Left cardiac atrium (tissue), 4 donors: ENCODE data around the gene PDSS2. TPM values are rescaled to one million over a fixed set of nuclear protein-coding genes. Genes with fewer than 3 reads are reported as not detected.
A peak's percentile ranks its signal among the peaks of the same experiment; 100 is the strongest.
"Not testable (repeated sequence)": the region's sequence is repeated elsewhere in the genome, so short reads cannot be mapped to it uniquely, and the experiment has no call there.

Source experiments
- ATAC-seq, 2 donors: fragments of 200-7000 bp; cut with Tn5 transposase; one replicate each; pipeline ENCODE4 v1.9.1; 2020; ENCODE audit warnings: mild to moderate bottlenecking in 2 of 2, moderate library complexity in 2 of 2
- DNase-seq: peaks from one replicate; pipeline ENCODE4 v3.0.0-alpha.2; 2020
- intact Hi-C, 2 donors: fragments of 100-400 bp; cut with DNase I; formaldehyde crosslinking; loops; one replicate each; pipeline versions ENCODE4 v1.14.1 to v1.15.1; 2022 to 2023
- total RNA-seq, 2 donors: library from RNA; stranded (reverse); fragmentation: NEBNext Ultra II Directional; extraction: Animal tissue kit (Norgen Biotek cat#: 25700); gene quantifications; one replicate each; pipeline ENCODE4 v1.2.1, GENCODE V29; 2021
- donor health status: DM: no; HTN: yes; CAD: no.
- donor health status: DM: no; HTN: yes; CAD: no; lungs with severe emphysema.
- donor health status: DM: yes; HTN: yes; CAD: no.
- donor health status: Dilated cardiomyopathy.

The PDSS2 gene
- total RNA-seq, 2 donors from 2014 or later = 11.1 to 15.6 TPM

GRCh38 chr6:107156617-107157016, 302.7 kb downstream of the PDSS2 start:
- intact Hi-C loops = no loop called here
- ATAC-seq (no peak), DNase-seq (no peak)

GRCh38 chr6:107154801-107155160, 304.6 kb downstream of the PDSS2 start:
- ATAC-seq (no peak), DNase-seq (no peak)
- intact Hi-C loops = no loop called here

- DNase-seq = no peak
- ATAC-seq = no peak
Measured at GRCh38 chr6:107154131-107154800, 305.1 kb downstream of the PDSS2 start.

GRCh38 chr6:107152638-107153430, 306.5 kb downstream of the PDSS2 start:
- DNase-seq (no peak), ATAC-seq (no peak)
- intact Hi-C loops = no loop called here

More at GRCh38 chr6:107154131-107154800, 305.1 kb downstream of the PDSS2 start:
- intact Hi-C loops = no loop called here

- no peak for ATAC-seq
- no peak for DNase-seq
- intact Hi-C loops = no loop called here
Measured at GRCh38 chr6:107144666-107145065, 314.7 kb downstream of the PDSS2 start.

- DNase-seq (no peak), ATAC-seq (no peak)
- intact Hi-C loops = no loop called here
Measured at GRCh38 chr6:107144014-107144413, 315.4 kb downstream of the PDSS2 start.

GRCh38 chr6:107140581-107140980, 318.8 kb downstream of the PDSS2 start:
- DNase-seq (no peak), ATAC-seq (no peak)
- intact Hi-C loops = no loop called here

- intact Hi-C loops, DNase-seq, ATAC-seq: not testable (repeated sequence)
Measured at GRCh38 chr6:107136324-107136723, 323.0 kb downstream of the PDSS2 start.

GRCh38 chr6:107135048-107135680, 324.2 kb downstream of the PDSS2 start:
- intact Hi-C loops, DNase-seq, ATAC-seq: not testable (repeated sequence)

- intact Hi-C loops = no loop called here
- no peak for ATAC-seq
- no peak for DNase-seq
Measured at GRCh38 chr6:107132330-107132954, 326.9 kb downstream of the PDSS2 start.

- ATAC-seq (peak in 1 of 2 donors; percentile 58), DNase-seq (no peak)
- intact Hi-C loops = no loop called here
Measured at GRCh38 chr6:107129370-107129925, 329.9 kb downstream of the PDSS2 start.

- DNase-seq = no peak
- intact Hi-C loops = no loop called here
- peak in 1 of 2 donors; percentile 19 for ATAC-seq
Measured at GRCh38 chr6:107128577-107128976, 330.8 kb downstream of the PDSS2 start.

- no peak for ATAC-seq
- no peak for DNase-seq
- intact Hi-C loops = no loop called here
Measured at GRCh38 chr6:107128175-107128574, 331.2 kb downstream of the PDSS2 start.

- intact Hi-C loops = no loop called here
- DNase-seq = no peak
- ATAC-seq = peak in 1 of 2 donors; percentile 41
Measured at GRCh38 chr6:107125771-107126170, 333.6 kb downstream of the PDSS2 start.

- no peak for DNase-seq
- intact Hi-C loops = no loop called here
Measured at GRCh38 chr6:107124934-107125348, 334.4 kb downstream of the PDSS2 start.

GRCh38 chr6:107123501-107123900, 335.9 kb downstream of the PDSS2 start:
- DNase-seq (no peak), ATAC-seq (no peak)
- intact Hi-C loops = no loop called here

More at GRCh38 chr6:107124934-107125348, 334.4 kb downstream of the PDSS2 start:
- no peak for ATAC-seq

GRCh38 chr6:107122748-107123147, 336.6 kb downstream of the PDSS2 start:
- no peak for ATAC-seq

GRCh38 chr6:107121964-107122495, 337.3 kb downstream of the PDSS2 start:
- intact Hi-C loops = no loop called here
- ATAC-seq = no peak
- no peak for DNase-seq

More at GRCh38 chr6:107122748-107123147, 336.6 kb downstream of the PDSS2 start:
- no peak for DNase-seq
- intact Hi-C loops = no loop called here

- ATAC-seq (no peak), DNase-seq (no peak)
- intact Hi-C loops = no loop called here
Measured at GRCh38 chr6:107121266-107121665, 338.1 kb downstream of the PDSS2 start.
